Loucy (cell line): Measurements from ENCODE around the gene CD14.
"Not testable (repeated sequence)": the region's sequence is repeated elsewhere in the genome, so short reads cannot be mapped to it uniquely, and the experiment has no call there.

Experiments
- H2AFZ ChIP-seq: fragments of 200-600 bp; sonication (generic); 2 replicates; pipeline ENCODE4 v1.6.0; 2016; ENCODE audit warnings: antibody characterized with exemption, mild to moderate bottlenecking, low read length, moderate library complexity
- H3F3A ChIP-seq: fragments of 200-600 bp; 2 replicates; pipeline ENCODE4 v1.6.0; 2016; ENCODE audit warnings: antibody characterized with exemption, low read depth, mild to moderate bottlenecking
- H3K27me3 ChIP-seq: fragments of 200-600 bp; sonication (generic); 2 replicates; pipeline ENCODE4 v1.6.1; 2014; ENCODE audit warnings: low read length, mild to moderate bottlenecking; ENCODE audit not compliant: insufficient read depth, poor library complexity, severe bottlenecking
- H3K36me3 ChIP-seq: fragments of 200-600 bp; sonication (generic); 2 replicates; pipeline ENCODE4 v1.6.1; 2016; ENCODE audit warnings: low read length; ENCODE audit not compliant: insufficient read depth
- H3K4me1 ChIP-seq: fragments of 200-600 bp; sonication (generic); 2 replicates; pipeline ENCODE4 v1.5.1; 2014; ENCODE audit warnings: low read length, mild to moderate bottlenecking; ENCODE audit not compliant: insufficient read depth, poor library complexity, severe bottlenecking
- H3K4me2 ChIP-seq: fragments of 200-600 bp; sonication (generic); 2 replicates; pipeline ENCODE4 v1.6.0; 2014; ENCODE audit warnings: antibody characterized with exemption, low read length, low read depth, mild to moderate bottlenecking; ENCODE audit not compliant: poor library complexity, severe bottlenecking
- H3K4me3 ChIP-seq: fragments of 200-600 bp; sonication (generic); 2 replicates; pipeline ENCODE4 v1.5.1; 2014; ENCODE audit warnings: low read length, mild to moderate bottlenecking, mixed read lengths; ENCODE audit not compliant: poor library complexity, severe bottlenecking
- H3K79me2 ChIP-seq: fragments of 200-600 bp; sonication (generic); 2 replicates; pipeline ENCODE4 v1.6.1; 2014; ENCODE audit warnings: low read length; ENCODE audit not compliant: insufficient read depth
- H3K9ac ChIP-seq: fragments of 200-600 bp; sonication (generic); 2 replicates; pipeline ENCODE4 v1.6.0; 2014; ENCODE audit warnings: mild to moderate bottlenecking, low read depth, low read length, moderate library complexity; ENCODE audit not compliant: poor library complexity, severe bottlenecking
- H3K9me2 ChIP-seq: fragments of 200-600 bp; sonication (generic); replicated peaks from 2 replicates; pipeline ENCODE4 v1.6.1; 2016; ENCODE audit warnings: low read depth, low read length, mixed read lengths
- H3K9me3 ChIP-seq: fragments of 200-600 bp; sonication (generic); 2 replicates; pipeline ENCODE4 v1.6.1; 2014; ENCODE audit warnings: mild to moderate bottlenecking, antibody characterized with exemption, low read length, low read depth; ENCODE audit not compliant: insufficient read depth
- H4K20me1 ChIP-seq: fragments of 200-600 bp; sonication (generic); 2 replicates; pipeline ENCODE4 v1.6.0; 2014; ENCODE audit warnings: antibody characterized with exemption, low read length, mild to moderate bottlenecking; ENCODE audit not compliant: insufficient read depth, poor library complexity, severe bottlenecking
- CTCF ChIP-seq: fragments of 200-600 bp; sonication (generic); conservative IDR thresholded peaks from 2 replicates; pipeline ENCODE4 v1.5.1; 2014; ENCODE audit warnings: mild to moderate bottlenecking, antibody characterized with exemption, low read length
- EZH2phosphoT487 ChIP-seq: fragments of 200-600 bp; IDR thresholded peaks from 2 replicates; pipeline ENCODE4 v1.6.1; 2018; ENCODE audit warnings: antibody characterized with exemption, mild to moderate bottlenecking, moderate library complexity, borderline replicate concordance

The CD14 gene

GRCh38 chr5:140672455-140673186 is 39.6 kb upstream of the CD14 start:
- no peak overlapping the region for H3K4me2 ChIP-seq
- peaks cover 74% of the 10 kb centered on the region; the same call in 1 of the 2 replicates for H3K36me3 ChIP-seq
- no peak overlapping the region for H3K4me3 ChIP-seq
- H2AFZ ChIP-seq, result no peak overlapping the region
- TF ChIP-seq CTCF (no peak), EZH2phosphoT487 (no peak)
- no peak overlapping the region for H3K9ac ChIP-seq
- no peaks in the 10 kb centered on the region for H3K9me3 ChIP-seq
- H3K27me3 ChIP-seq, result no peaks in the 10 kb centered on the region
- H3K79me2 ChIP-seq, result peaks cover 7% of the 10 kb centered on the region; the same call in 1 of the 2 replicates
- H3K4me1 ChIP-seq, result peaks cover 2% of the 10 kb centered on the region
- peaks cover 4% of the 10 kb centered on the region for H4K20me1 ChIP-seq
- no peaks in the 10 kb centered on the region for H3F3A ChIP-seq
- no peaks in the 10 kb centered on the region for H3K9me2 ChIP-seq

- no peak for TF ChIP-seq EZH2phosphoT487
- Histone ChIP-seq H3K4me1 (peaks cover 12% of the 10 kb centered on the region), H3K4me2 (no peak overlapping the region), H3K9me3 (no peaks in the 10 kb centered on the region), H3K27me3 (no peaks in the 10 kb centered on the region), H3K79me2 (peaks cover 17% of the 10 kb centered on the region), H3K36me3 (peaks cover 63% of the 10 kb centered on the region; the same call in 1 of the 2 replicates), H4K20me1 (peaks cover 14% of the 10 kb centered on the region), H3K9me2 (no peaks in the 10 kb centered on the region), H3K9ac (no peak overlapping the region), H3F3A (no peaks in the 10 kb centered on the region), H2AFZ (no peak overlapping the region), H3K4me3 (no peak overlapping the region)
These were observed 38.6 kb upstream of the CD14 start for GRCh38 chr5:140671472-140672125.

GRCh38 chr5:140671035-140671434 is 38.1 kb upstream of the CD14 start:
- H3K9me3 ChIP-seq, H3F3A ChIP-seq, H3K9me2 ChIP-seq, H3K4me3 ChIP-seq, H3K4me2 ChIP-seq, H3K9ac ChIP-seq, H2AFZ ChIP-seq, H3K27me3 ChIP-seq: not testable (repeated sequence)
- H4K20me1 ChIP-seq, result peaks cover 18% of the 10 kb centered on the region
- peaks cover 23% of the 10 kb centered on the region for H3K79me2 ChIP-seq
- peaks cover 58% of the 10 kb centered on the region; the same call in 1 of the 2 replicates for H3K36me3 ChIP-seq
- peaks cover 16% of the 10 kb centered on the region for H3K4me1 ChIP-seq

GRCh38 chr5:140664359-140665119 is 31.6 kb upstream of the CD14 start, which contains the start of gene WDR55:
Gene WDR55 (plus strand): TSS chr5:140664904. CDS start chr5:140664913, 9 bp downstream.
- Histone ChIP-seq H3K4me2 (peak within 1 kb of the TSS; percentile 66), H3K9me2 (no peaks in the 10 kb centered on the region), H3K4me3 (peak within 1 kb of the TSS; percentile 99), H3K27me3 (peaks cover 4% of the 10 kb centered on the region), H2AFZ (peak within 1 kb of the TSS; percentile 74), H3K9ac (peak within 1 kb of the TSS; percentile 90), H4K20me1 (peaks cover 25% of the 10 kb centered on the region), H3K36me3 (peaks cover 50% of the 10 kb centered on the region; the same call in 1 of the 2 replicates), H3K9me3 (no peaks in the 10 kb centered on the region), H3F3A (0 out of 2 replicates have a peak, but pooled peaks cover 4% of the 10 kb centered on the region), H3K4me1 (peaks cover 26% of the 10 kb centered on the region), H3K79me2 (peaks cover 36% of the 10 kb centered on the region)
- TF ChIP-seq EZH2phosphoT487 (no peak), CTCF (no peak)
